NCI-H82 (cell line): ENCODE data around the gene OR5H15.
A peak's percentile ranks its signal among the peaks of the same experiment; 100 is the strongest.
"Not testable (repeated sequence)": the region's sequence is repeated elsewhere in the genome, so short reads cannot be mapped to it uniquely, and the experiment has no call there.

Experiments used
- DNase-seq: peaks from one replicate; lab custom pipeline; 2025; lab: John Stamatoyannopoulos, UW

Gene OR5H15

GRCh38 chr3:98166396-98166795 lies at the start of gene OR5H15:
TSS of gene OR5H15 (plus strand) at chr3:98166696. CDS start at chr3:98168700, 2,004 bp downstream.
- no peak for DNase-seq

GRCh38 chr3:98130421-98130820 lies 36.1 kb upstream of the OR5H15 start, which contains the start of gene OR5H1:
TSS of gene OR5H1 (plus strand) at chr3:98130721. CDS start at chr3:98132698, 1,977 bp downstream.
- no peak for DNase-seq

- peak; percentile 8 for DNase-seq
These were observed 29.9 kb upstream of the OR5H15 start for GRCh38 chr3:98136631-98137030.

GRCh38 chr3:98137826-98138557 lies 28.5 kb upstream of the OR5H15 start:
- DNase-seq: not testable (repeated sequence)

- no peak for DNase-seq
These were observed 26.0 kb upstream of the OR5H15 start for GRCh38 chr3:98140531-98140930.

GRCh38 chr3:98147179-98147578 lies 19.3 kb upstream of the OR5H15 start, which contains the start of gene OR5H14:
TSS of gene OR5H14 (plus strand) at chr3:98147479. CDS start at chr3:98149386, 1,907 bp downstream.
- DNase-seq: no peak

- no peak for DNase-seq
These were observed 17.7 kb upstream of the OR5H15 start for GRCh38 chr3:98148751-98149150.

GRCh38 chr3:98149456-98149855 lies 17.0 kb upstream of the OR5H15 start:
- not testable (repeated sequence) for DNase-seq

GRCh38 chr3:98151241-98151640 lies 15.3 kb upstream of the OR5H15 start:
- no peak for DNase-seq

- no peak for DNase-seq
These were observed 4.6 kb downstream of the OR5H15 start for GRCh38 chr3:98171071-98171470.

GRCh38 chr3:98172621-98173020 lies 6.1 kb downstream of the OR5H15 start:
- DNase-seq: peak; percentile 48

GRCh38 chr3:98180319-98180890 lies 13.9 kb downstream of the OR5H15 start:
- DNase-seq: no peak

- no peak for DNase-seq
These were observed 15.7 kb downstream of the OR5H15 start for GRCh38 chr3:98182196-98182595.

- peak; percentile 54 for DNase-seq
These were observed 18.7 kb downstream of the OR5H15 start for GRCh38 chr3:98185180-98185579.

GRCh38 chr3:98188545-98188944 lies 22.0 kb downstream of the OR5H15 start:
- DNase-seq: peak; percentile 64

GRCh38 chr3:98190911-98191310 lies 24.4 kb downstream of the OR5H15 start:
- not testable (repeated sequence) for DNase-seq

GRCh38 chr3:98196293-98196692 lies 29.8 kb downstream of the OR5H15 start:
- DNase-seq: peak; percentile 30

GRCh38 chr3:98199020-98199419 lies 32.5 kb downstream of the OR5H15 start:
- no peak for DNase-seq

- no peak for DNase-seq
These were observed 42.7 kb downstream of the OR5H15 start for GRCh38 chr3:98209244-98209643.

- no peak for DNase-seq
These were observed 46.8 kb downstream of the OR5H15 start for GRCh38 chr3:98213276-98213675.

GRCh38 chr3:98215051-98215450 lies 48.6 kb downstream of the OR5H15 start:
- DNase-seq: no peak
